NCI-H510A (cell line): ENCODE data around the gene ZCCHC9.

Experiments
- DNase-seq: peaks from one replicate; lab custom pipeline; 2025; lab: John Stamatoyannopoulos, UW

The ZCCHC9 gene

GRCh38 chr5:81359108-81359507 is 57.7 kb downstream of the ZCCHC9 start:
- no peak for DNase-seq

- no peak for DNase-seq
Observed at GRCh38 chr5:81359881-81360280, 58.5 kb downstream of the ZCCHC9 start.

- DNase-seq: no peak
Observed at GRCh38 chr5:81360640-81361039, 59.3 kb downstream of the ZCCHC9 start.

DNA sequence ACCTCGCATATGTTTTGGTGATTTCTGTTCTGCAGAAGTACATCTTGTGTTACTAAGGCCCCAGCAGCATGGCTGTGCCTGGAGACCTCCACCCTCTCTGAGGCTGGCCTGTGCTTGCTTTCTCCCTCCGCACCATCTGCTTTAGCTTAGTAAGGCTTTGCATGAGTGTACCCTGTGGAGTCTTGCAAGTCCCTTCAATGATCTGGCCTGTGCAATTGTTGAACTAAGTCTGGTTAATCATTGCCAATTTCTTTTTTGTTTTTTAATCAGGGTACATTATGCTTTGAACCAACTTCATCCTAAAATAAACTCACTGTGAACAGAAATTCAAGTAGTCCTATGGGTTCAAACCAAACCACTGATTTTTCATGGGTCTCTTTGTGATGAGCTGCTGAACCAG is 60.2 kb downstream of the ZCCHC9 start:
- DNase-seq: no peak
